ENCODE measurements around the gene RASSF4. TPM values are rescaled to one million over a fixed set of nuclear protein-coding genes. Genes with fewer than 3 reads are reported as not detected.

RASSF4 gene
- total and polyA plus RNA-seq, 9 of the 15 experiments (the other 6 are each of a cell fraction or from before 2014, with no cell fraction given) = 0.01 to 0.62 (median 0.11) TPM; not detected in 3

GRCh38 chr10:44978570-44979280, 19.1 kb downstream of the RASSF4 start, which contains the start of gene DEPP1 (continued):
- TF ChIP-seq, protein P1, sequence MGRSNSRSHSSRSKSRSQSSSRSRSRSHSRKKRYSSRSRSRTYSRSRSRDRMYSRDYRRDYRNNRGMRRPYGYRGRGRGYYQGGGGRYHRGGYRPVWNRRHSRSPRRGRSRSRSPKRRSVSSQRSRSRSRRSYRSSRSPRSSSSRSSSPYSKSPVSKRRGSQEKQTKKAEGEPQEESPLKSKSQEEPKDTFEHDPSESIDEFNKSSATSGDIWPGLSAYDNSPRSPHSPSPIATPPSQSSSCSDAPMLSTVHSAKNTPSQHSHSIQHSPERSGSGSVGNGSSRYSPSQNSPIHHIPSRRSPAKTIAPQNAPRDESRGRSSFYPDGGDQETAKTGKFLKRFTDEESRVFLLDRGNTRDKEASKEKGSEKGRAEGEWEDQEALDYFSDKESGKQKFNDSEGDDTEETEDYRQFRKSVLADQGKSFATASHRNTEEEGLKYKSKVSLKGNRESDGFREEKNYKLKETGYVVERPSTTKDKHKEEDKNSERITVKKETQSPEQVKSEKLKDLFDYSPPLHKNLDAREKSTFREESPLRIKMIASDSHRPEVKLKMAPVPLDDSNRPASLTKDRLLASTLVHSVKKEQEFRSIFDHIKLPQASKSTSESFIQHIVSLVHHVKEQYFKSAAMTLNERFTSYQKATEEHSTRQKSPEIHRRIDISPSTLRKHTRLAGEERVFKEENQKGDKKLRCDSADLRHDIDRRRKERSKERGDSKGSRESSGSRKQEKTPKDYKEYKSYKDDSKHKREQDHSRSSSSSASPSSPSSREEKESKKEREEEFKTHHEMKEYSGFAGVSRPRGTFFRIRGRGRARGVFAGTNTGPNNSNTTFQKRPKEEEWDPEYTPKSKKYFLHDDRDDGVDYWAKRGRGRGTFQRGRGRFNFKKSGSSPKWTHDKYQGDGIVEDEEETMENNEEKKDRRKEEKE (IDR thresholded peaks at IDR 0.05; ENCODE audit: borderline replicate concordance in 1 of 2, control insufficient read depth in 1 of 2, low read depth in 2 of 2, low read length in 1 of 2) = no peak
- TF ChIP-seq MEF2D (tag; conservative IDR thresholded peaks at IDR 0.05; ENCODE audit: low read depth) (peak; percentile 100), ZNF277 (CRISPR knock-in tag; IDR thresholded peaks at IDR 0.05; ENCODE audit: borderline replicate concordance) (no peak), ZFP91 (CRISPR knock-in tag; IDR thresholded peaks at IDR 0.05) (no peak), GTF2E2 (tag; IDR thresholded peaks at IDR 0.05) (peak; percentile 44; the same call in 1 of the 2 replicates), PCBP1 (IDR thresholded peaks at IDR 0.05; ENCODE audit: low read depth, low read length, poor library complexity, severe bottlenecking) (no peak), ZNF77 (CRISPR knock-in tag; IDR thresholded peaks at IDR 0.05) (no peak), ELF4 (CRISPR knock-in tag; IDR thresholded peaks at IDR 0.05) (peak; percentile 36; the same call in 1 of the 2 replicates)
- TF ChIP-seq, protein P2, sequence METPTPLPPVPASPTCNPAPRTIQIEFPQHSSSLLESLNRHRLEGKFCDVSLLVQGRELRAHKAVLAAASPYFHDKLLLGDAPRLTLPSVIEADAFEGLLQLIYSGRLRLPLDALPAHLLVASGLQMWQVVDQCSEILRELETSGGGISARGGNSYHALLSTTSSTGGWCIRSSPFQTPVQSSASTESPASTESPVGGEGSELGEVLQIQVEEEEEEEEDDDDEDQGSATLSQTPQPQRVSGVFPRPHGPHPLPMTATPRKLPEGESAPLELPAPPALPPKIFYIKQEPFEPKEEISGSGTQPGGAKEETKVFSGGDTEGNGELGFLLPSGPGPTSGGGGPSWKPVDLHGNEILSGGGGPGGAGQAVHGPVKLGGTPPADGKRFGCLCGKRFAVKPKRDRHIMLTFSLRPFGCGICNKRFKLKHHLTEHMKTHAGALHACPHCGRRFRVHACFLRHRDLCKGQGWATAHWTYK (CRISPR knock-in tag; IDR thresholded peaks at IDR 0.05) = 0 out of 2 replicates have a peak, but pooled peaks have one; percentile 8
